Endometrial microvascular endothelial cells (primary cell): ENCODE measurements around the gene RBM38. TPM values are rescaled to one million over a fixed set of nuclear protein-coding genes. Genes with fewer than 3 reads are reported as not detected.

Experiments used
- in situ Hi-C: cut with HindIII; loops from 2 replicates; pipeline ENCODE4 v1.10.0; 2017; ENCODE audit warnings: low sequenced_read_pairs, low pct_unique_long_range_greater_than_20kb; ENCODE audit errors: inconsistent ontology term
- total RNA-seq: library from RNA; depleted of rRNA; stranded (reverse); fragments of >200 nt; gene quantifications from one replicate; pipeline ENCODE4 v1.2.3, GENCODE V29; 2015; ENCODE audit errors: inconsistent ontology term

RBM38 gene
- total RNA-seq, 1 donor from 2014 or later, result 23.1 TPM

DNA sequence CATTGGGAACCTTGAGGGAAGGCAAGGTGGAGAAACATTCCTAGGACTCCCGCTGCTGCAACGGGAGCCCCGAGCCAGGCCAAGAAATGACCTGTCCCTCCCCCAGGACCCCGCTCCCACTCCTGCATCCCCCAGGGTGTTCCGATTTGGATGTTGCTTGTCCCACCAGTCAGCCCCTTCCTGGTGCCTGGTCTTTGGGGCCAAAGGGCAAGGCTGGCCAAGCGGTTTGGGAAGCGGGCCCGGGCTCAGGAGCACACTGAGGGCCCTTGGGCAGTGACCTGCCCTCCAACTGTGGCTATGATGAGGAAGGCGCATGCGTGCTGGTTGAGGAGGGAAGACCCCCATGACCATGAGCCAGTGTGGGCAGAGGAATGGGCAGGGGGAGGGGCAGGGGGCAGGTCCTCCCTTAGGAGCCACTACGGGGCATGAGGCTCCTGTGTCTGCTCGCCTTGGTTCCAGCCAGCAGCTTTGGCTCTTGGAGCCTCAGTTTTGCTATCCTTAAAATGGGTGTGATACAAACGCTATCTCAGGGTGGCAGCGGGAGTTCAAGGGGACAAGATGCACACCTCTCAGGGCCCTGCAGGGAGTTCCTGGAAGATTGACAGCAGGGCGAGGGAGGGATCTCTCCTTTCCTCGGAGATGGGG is 50.4 kb downstream of the RBM38 start:
- in situ Hi-C loops, result no loop called here

DNA sequence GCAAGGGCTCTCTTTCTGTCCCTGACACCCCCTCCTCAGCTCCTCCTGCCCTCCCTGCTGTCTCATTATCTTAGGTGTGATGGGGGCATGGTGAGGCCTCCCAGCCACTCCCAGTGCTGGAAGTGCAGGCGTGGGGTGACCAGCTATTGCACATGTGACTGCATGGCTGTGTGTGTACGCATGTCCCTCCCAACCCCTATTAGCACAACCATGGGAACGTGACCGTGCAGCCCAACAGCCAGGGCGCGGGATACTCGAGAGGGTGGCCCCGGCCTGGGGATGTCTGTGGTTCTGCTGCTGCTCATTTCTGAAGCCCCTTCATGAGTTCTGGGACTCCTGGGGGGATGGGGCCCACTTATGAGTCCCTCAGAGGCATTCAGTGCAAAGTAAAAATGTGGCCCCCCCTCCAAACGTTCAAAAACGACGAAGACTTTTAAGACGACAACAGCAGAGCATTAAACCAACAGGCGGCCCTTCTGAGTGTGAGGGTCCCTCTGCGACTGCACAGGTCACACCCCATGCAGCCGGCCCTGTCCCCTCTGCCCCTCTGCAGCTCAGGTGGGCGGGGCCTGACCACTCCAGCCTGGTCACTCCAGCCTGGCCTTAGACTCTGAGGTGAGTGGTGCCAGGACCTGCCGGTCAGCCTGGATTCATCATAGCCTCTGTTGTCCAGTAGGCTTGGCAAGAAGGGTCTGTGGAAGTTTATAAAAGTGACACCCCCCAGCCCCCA is 51.1 kb downstream of the RBM38 start:
- in situ Hi-C loops, result no loop called here

DNA sequence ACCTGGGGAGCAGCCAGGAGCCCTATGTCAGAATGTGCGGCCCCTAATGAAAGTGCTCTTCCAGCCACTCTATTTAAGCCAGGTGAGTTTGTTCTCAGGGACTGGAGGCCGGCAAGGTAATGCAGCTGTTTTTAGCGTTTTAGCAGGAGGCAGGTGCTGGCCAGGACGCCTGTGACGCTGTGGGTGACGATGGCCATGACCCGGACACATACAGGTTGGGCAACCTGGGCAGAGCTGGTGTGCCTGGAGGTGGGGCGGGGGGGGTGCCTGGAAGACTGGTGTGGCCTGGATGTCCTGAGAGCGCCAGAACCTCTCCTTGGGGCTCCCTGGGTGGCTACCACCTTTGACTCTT is 51.7 kb downstream of the RBM38 start:
- in situ Hi-C loops, result no loop called here

DNA sequence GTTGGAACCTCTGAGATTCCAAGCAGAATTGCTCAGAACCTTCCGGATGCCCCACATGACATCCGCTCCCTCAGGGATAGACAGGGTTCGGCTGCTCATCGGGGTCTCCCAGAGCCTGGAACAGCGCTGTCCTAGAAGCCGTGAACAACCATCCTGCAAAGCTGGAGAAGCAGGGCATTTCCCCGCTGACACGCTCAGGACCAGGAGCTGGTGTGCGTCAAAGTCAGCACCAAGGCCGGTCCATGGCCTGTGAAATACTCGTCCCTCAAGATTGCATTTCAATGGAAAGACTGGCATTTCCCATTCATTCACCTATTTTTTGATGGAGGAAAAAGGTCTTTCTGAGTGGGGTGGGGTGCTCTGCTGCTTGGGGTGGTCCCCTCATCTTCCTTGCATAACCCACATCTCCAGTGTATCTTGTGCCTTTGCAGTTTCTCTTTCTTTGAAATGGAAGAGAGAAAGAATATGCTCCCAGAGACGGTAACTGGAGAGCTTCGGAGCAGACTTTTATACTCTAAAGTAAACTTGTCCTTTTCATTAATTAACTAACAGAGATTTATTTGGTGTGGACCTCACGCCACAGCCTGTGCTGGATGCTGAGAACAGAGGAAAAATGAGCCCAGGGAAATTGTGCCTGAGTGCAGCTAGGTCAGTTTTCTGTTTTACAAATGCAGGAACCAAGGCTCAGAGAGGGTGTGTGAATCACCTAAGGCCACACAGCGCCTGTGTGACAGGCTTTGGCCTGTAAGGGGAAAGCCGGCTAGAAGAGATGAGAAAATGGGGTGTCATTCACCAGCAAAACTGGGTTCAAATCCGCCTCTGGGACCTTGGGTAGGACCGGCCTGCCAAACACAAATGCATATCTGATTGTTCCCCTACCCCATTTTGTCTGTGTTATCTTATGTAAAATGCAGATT is 52.4 kb downstream of the RBM38 start:
- in situ Hi-C loops, result no loop called here

DNA sequence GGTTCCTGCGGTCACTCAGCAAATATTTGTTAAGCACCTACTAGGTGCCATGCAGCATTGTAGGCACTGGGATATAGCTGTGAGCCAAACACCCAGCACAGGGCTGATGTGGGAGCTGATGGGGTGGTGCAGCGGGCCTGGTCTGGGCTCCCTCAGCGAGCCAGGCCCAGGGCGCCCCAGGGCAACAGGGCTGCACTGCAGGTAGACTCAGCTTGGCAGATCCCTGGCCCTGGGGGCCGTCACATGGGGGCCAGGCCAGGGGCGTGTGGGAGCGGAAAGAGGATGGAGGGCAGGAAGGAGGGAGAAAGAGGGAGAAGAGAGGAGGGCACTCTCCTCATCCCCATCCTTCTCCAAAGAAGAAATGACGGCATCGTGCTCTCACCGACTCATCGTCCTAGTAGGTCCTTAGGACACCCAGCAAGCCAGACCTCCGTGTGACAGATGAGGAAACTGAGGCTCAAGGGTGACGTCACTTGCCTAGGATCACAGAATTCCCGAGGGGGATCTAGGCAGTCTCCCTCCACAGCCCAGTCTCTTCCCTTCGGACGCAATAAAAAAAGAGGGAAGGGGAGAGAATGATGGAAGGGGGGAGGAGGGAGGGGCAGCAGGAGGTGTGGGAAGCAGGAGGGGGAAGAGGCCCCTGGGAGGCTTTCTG is 53.3 kb downstream of the RBM38 start:
- in situ Hi-C loops, result no loop called here

DNA sequence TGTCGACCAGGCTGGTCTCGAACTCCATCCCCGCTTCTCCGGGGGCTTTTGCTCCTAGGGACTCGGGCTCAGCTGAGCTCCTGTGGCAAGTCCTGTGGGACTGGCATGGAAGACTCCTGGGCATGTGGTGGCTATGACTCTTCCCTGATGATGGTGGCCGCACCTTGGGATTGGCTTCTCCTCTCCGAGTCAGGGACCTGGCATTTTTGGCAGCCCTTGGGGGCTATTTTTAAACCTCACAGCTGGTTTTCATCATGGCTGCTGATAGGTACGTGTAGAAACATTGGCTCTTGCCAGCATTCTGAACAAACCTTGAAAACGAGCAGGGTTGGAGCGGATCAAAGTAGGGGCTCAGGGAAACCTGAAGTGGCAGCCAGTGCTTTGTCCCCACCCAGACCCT is 54.1 kb downstream of the RBM38 start:
- in situ Hi-C loops, result no loop called here

DNA sequence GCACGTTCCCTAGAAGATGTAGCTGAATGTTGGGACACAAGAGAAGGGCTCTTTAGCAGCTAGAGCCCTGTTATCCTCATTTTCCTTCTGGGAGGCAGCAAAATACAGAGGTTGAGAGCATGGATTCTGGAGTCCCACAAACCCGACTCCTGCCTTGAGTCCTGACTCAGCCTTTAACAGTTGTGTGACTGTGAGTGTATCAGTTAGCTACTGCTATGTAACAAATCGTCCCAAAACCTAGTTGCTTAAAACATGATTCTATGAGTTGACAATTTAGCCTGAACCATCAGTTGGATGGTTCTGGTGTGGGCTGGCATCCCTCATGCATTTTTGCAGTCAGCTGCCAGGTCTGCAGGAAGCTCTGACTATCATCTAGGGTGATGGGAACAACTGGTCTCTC is 54.6 kb downstream of the RBM38 start:
- in situ Hi-C loops, result no loop called here

DNA sequence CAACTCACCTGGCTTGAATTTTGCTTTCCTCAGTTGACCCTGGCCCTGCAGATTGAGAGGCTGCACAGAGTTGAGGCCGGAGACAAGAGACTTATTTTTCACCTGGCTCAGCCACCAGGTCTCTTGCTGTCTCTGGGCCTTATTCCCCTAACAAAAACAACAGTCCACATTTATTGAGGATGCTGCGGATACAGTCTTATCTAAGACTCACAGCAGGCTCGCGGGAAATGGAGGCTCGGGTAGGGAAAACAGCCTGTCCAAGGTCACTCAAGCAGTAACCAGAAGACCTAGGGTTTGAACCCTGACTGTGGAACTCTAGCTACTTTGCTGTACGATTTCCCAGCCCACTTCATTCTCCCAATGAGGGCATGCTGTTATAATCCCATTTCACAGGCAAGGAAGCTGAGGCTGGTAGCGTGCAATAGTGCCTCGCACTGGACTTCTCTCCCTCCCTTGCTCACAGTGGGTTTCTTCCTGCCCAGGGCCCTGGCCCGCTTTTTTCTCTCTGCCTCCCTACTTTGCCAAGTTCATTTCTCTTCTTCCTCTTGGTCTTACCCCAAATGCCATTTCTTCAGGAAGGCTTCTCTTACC is 57.7 kb downstream of the RBM38 start:
- in situ Hi-C loops, result no loop called here

DNA sequence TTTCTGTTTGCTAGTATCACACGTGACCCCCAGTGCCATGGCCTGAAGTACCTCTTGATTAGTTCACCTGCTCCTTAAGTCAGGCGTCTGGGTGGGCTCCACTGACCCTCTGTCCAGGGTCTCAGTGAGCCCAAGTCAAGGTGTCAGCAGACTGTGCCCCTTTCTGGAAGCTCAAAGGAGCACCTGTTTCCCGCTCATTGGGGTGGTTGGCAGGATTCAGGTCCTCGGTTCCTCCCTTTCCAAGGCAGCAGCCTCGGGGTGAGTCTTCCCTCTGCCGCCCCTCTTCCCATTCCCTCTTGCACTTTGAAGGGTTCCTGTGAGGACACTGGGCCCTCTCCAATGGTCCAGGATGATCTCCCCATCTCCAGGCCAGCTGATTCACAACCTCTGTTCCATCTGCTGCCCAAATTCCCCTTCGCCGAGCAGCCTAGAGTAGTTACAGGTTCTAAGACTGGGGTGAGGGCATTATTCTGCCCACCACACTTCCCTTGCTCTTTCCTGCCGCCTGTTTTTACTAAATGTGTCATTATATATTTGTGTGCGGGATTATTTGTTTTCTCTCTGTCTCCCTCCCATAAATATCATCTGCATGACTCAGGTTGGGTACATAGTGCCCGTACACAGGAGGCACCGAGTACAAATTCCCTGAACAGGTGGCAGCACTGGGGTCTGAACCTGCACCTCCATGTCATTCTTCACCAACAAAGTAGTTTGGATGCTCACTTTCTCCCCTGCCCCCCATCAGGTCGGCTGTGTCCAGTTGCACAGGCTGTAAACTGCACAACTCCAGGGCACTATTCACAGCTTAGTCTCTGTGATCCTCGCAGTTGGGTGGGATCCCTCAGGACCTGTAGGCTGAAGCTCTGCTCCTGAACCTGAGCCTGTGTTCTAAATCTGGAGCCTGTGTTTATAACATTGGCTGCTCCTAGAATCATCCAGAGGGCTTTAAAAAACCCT is 58.5 kb downstream of the RBM38 start:
- in situ Hi-C loops, result no loop called here

DNA sequence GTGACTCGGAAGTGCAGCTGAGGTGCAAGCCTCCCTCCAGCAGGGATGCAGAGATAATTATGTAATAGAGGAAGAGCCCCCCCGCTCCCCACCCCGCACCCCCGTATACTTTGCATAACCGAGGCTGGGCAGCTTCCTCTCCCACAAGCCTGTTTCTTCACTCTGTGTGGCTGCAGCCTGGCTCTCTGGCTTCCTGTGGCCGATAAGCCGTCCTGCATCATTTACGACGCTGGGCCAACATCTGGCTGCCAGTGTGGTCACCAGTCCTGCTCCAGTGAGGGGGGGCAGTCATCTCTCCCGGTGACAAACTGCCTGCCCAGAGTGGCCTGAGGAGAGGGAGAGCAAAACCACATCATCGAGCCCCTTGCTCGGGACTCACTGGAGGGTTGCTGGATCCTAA is 59.2 kb downstream of the RBM38 start:
- in situ Hi-C loops, result no loop called here

DNA sequence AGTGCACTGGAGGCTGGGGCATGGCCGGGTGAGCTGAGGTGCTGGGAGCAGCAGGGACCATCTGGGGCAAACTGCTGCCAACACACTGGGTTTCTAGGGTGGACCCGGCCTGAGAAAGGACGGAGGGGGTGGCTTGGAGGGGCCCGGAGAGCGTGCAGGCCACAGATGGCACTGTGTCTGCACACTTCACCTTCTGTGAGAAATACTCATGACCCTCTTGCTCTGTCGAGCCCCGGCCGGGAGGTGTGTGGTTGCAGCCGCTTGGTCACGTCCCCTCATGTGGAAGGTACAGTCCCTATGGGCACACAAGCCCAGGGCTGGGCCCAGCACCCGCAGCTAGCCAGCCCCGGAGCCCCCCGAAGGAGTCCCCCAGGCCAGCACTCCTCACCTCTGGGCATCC is 59.7 kb downstream of the RBM38 start:
- in situ Hi-C loops, result no loop called here

DNA sequence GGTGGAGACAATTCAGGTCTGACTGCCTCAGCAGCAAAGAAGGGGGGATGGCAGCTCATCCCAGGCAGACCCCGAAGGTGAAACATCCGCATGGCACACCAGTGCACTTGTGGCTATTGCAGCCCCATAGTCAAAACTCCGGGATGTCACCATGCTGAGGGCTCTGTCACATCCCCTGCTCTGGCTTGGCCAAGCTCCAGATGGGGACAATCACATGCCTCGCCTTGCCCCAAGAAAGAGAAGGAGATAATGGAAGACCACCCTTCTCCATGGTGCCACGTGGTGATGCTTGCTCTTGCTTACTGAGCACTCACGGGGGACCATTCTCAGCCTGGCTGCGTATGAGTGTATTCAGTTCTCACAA is 60.2 kb downstream of the RBM38 start:
- in situ Hi-C loops, result no loop called here

DNA sequence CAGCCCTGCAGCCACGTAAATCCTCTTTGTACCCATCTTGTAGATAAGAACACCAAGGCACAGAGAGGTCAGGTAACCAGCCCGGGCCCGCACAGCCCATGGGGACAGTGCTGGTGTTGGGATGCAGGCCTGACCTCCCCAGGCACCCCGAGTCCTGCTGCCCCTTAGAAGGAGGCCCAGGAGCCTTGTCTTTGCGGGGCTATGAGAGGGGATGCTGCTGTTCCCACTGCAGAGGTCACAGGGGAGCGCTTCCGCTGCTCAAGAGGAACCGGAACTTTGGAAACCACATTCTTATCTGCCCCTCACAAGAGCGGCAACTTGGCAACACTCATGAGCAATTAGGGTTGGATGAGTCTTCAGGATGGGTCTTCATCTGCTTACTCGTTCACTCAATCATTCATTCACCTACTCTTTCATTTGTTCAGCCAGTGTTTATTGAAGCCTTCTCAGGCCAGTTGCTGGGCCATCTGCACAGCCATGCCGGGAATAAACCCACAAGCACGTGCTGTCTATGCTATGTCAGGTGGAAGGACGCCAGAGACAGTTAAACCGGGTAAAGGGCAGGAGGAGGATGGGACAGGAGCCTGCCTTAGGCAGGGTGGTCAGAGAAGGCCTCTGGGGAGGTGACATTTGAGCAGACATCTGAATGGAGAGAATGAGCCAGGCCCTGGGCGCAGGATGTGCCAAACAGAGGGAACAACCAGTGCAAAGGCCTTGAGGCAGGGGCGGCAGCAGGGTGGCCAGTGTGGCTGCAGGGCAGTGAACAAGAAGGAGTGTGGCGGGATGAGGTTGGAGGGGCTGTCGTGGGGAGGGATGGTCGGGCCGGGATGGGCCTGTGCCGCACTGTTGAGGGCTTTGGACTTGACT is 60.8 kb downstream of the RBM38 start:
- in situ Hi-C loops, result no loop called here

DNA sequence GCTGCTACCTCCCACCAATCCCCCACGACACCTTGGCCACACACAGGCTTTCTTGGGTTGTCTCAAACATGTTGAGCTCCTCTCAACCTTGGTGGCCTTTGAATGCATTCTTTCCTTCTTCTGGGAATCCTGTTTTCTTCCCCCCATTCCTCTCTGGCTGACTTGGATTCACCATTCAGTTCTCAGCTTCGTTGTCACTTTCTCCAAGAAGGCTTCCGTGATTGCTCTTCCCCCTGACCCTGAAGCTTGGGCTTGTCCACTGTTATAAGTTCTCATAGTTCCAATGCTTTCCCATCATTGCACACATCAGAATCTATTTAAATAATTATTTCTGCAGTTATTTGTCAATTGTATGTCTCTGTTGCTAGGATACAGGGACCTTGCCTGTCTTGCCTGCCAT is 64.2 kb downstream of the RBM38 start:
- in situ Hi-C loops, result no loop called here

DNA sequence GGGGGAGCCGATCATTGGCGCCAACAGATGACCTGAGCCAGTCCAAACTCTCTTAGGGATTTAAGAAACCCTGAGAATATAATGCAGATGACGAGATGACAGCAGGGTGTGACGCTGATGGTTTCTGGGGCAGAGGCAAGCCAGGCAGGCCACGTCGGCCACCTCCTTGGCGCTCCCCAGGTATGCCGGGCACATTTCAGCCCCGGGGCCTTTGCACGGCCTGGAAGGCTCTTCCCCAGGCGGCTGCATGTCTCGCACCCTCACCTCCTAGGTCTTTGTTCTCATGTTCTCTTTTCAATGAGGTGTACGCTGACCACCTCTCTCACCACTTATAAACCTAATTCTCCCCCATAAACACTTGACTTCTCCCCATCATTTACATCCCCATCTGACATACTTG is 64.9 kb downstream of the RBM38 start:
- in situ Hi-C loops, result no loop called here

DNA sequence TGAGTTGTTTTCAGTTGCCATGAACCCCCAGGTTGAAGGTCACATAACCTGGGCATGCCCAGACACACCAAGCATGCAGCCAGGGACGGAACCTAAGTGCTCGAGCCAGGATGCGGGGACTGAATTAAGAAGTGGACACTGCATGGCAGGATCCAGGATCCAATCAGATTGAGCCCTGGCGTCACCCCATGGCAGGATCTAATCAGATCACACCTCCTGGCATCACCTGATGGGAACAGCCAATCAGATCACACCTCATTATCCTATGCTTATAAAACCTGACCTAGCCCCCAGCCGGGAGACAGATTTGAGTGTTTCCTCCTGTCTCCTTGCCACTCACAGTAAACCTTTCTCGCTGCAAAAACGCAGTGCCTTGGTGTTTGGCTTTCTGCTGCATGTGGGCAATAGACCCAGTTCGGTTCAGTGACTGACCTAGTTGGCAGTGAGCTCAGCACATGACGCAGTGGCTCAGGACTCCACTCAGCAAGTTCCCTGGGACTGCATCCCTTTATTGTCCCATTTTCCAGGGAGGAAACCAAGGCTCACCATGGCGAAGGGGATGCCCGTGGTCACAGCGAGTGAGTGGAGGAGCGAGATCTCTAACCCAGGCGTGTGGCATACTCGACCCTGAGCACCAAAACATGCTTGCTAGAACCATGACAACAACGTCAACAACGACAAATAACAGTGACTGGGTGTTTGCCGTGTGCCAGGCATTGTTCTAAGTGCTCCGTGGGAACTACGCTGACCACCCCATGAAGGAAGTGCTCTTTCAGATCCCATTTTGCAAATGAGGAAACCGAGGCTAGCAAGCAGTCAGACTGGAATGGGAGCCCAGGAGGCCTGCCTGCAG is 66.3 kb downstream of the RBM38 start:
- in situ Hi-C loops, result no loop called here
